ENCODE data around the gene TVP23C.

The TVP23C gene

GRCh38 chr17:15468126-15468525, 95.2 kb downstream of the TVP23C start:
- Histone ChIP-seq H3K4me2 (ENCODE audit: low read depth, low read length, poor library complexity, severe bottlenecking) (no peak overlapping the region), H3K27me3 (ENCODE audit: insufficient read depth, low read length, poor library complexity, severe bottlenecking) (no peaks in the 10 kb centered on the region), H3K36me3 (ENCODE audit: insufficient read depth, low read length) (no peaks in the 10 kb centered on the region), H3K4me1 (ENCODE audit: insufficient read depth, low read length, poor library complexity, severe bottlenecking) (no peaks in the 10 kb centered on the region), H4K20me1 (ENCODE audit: insufficient read depth, low read length, poor library complexity, severe bottlenecking) (no peaks in the 10 kb centered on the region), H3K79me2 (ENCODE audit: insufficient read depth, low read length) (no peaks in the 10 kb centered on the region), H3K9me3 (ENCODE audit: insufficient read depth, low read depth, low read length) (no peaks in the 10 kb centered on the region), H3K4me3 (ENCODE audit: low read length, poor library complexity, severe bottlenecking) (no peak overlapping the region), H2AFZ (ENCODE audit: low read length) (no peak overlapping the region), H3K9me2 (replicated peaks; ENCODE audit: low read depth, low read length) (no peaks in the 10 kb centered on the region), H3K9ac (ENCODE audit: low read depth, low read length, poor library complexity, severe bottlenecking) (no peak overlapping the region), H3F3A (ENCODE audit: low read depth) (no peaks in the 10 kb centered on the region)
- TF ChIP-seq EZH2phosphoT487 (IDR thresholded peaks at IDR 0.05; ENCODE audit: borderline replicate concordance) = no peak

- Histone ChIP-seq H3K79me2 (ENCODE audit: insufficient read depth, low read length) (no peaks in the 10 kb centered on the region), H3K4me1 (ENCODE audit: insufficient read depth, low read length, poor library complexity, severe bottlenecking) (no peaks in the 10 kb centered on the region), H4K20me1 (ENCODE audit: insufficient read depth, low read length, poor library complexity, severe bottlenecking) (no peaks in the 10 kb centered on the region), H2AFZ (ENCODE audit: low read length) (no peak within 1 kb of the TSS), H3K36me3 (ENCODE audit: insufficient read depth, low read length) (no peaks in the 10 kb centered on the region), H3K9me2 (replicated peaks; ENCODE audit: low read depth, low read length) (no peaks in the 10 kb centered on the region), H3F3A (ENCODE audit: low read depth) (no peaks in the 10 kb centered on the region), H3K9me3 (ENCODE audit: insufficient read depth, low read depth, low read length) (no peaks in the 10 kb centered on the region), H3K27me3 (ENCODE audit: insufficient read depth, low read length, poor library complexity, severe bottlenecking) (no peaks in the 10 kb centered on the region), H3K4me2 (ENCODE audit: low read depth, low read length, poor library complexity, severe bottlenecking) (no peak within 1 kb of the TSS), H3K4me3 (ENCODE audit: low read length, poor library complexity, severe bottlenecking) (no peak within 1 kb of the TSS), H3K9ac (ENCODE audit: low read depth, low read length, poor library complexity, severe bottlenecking) (no peak within 1 kb of the TSS)
- TF ChIP-seq EZH2phosphoT487 (IDR thresholded peaks at IDR 0.05; ENCODE audit: borderline replicate concordance) (no peak), CTCF (conservative IDR thresholded peaks at IDR 0.05; ENCODE audit: low read length) (no peak)
These were observed 95.7 kb downstream of the TVP23C start, which contains the start of gene CDRT4 for GRCh38 chr17:15467592-15467991. Gene CDRT4, minus strand, starts transcription at chr17:15467621. Its CDS starts 27,383 bp downstream, at chr17:15440238.

GRCh38 chr17:15466131-15466530, 97.2 kb downstream of the TVP23C start:
- TF ChIP-seq CTCF (conservative IDR thresholded peaks at IDR 0.05; ENCODE audit: low read length) (no peak), EZH2phosphoT487 (IDR thresholded peaks at IDR 0.05; ENCODE audit: borderline replicate concordance) (no peak)

GRCh38 chr17:15465045-15465701, 98.1 kb downstream of the TVP23C start:
- Histone ChIP-seq H2AFZ (ENCODE audit: low read length) (no peak overlapping the region), H3K79me2 (ENCODE audit: insufficient read depth, low read length) (no peaks in the 10 kb centered on the region), H3K9me2 (replicated peaks; ENCODE audit: low read depth, low read length) (no peaks in the 10 kb centered on the region), H3K4me1 (ENCODE audit: insufficient read depth, low read length, poor library complexity, severe bottlenecking) (no peaks in the 10 kb centered on the region), H3K4me3 (ENCODE audit: low read length, poor library complexity, severe bottlenecking) (no peak overlapping the region), H3K4me2 (ENCODE audit: low read depth, low read length, poor library complexity, severe bottlenecking) (no peak overlapping the region), H3K9me3 (ENCODE audit: insufficient read depth, low read depth, low read length) (no peaks in the 10 kb centered on the region), H3F3A (ENCODE audit: low read depth) (no peaks in the 10 kb centered on the region), H3K27me3 (ENCODE audit: insufficient read depth, low read length, poor library complexity, severe bottlenecking) (no peaks in the 10 kb centered on the region), H3K36me3 (ENCODE audit: insufficient read depth, low read length) (no peaks in the 10 kb centered on the region), H3K9ac (ENCODE audit: low read depth, low read length, poor library complexity, severe bottlenecking) (no peak overlapping the region), H4K20me1 (ENCODE audit: insufficient read depth, low read length, poor library complexity, severe bottlenecking) (no peaks in the 10 kb centered on the region)
- no peak for TF ChIP-seq CTCF (conservative IDR thresholded peaks at IDR 0.05; ENCODE audit: low read length)
- TF ChIP-seq EZH2phosphoT487 (IDR thresholded peaks at IDR 0.05; ENCODE audit: borderline replicate concordance) = no peak

More at GRCh38 chr17:15466131-15466530, 97.2 kb downstream of the TVP23C start:
- H2AFZ ChIP-seq (ENCODE audit: low read length) = no peak overlapping the region
- H4K20me1 ChIP-seq (ENCODE audit: insufficient read depth, low read length, poor library complexity, severe bottlenecking) = no peaks in the 10 kb centered on the region
- H3K4me2 ChIP-seq (ENCODE audit: low read depth, low read length, poor library complexity, severe bottlenecking) = no peak overlapping the region
- H3K36me3 ChIP-seq (ENCODE audit: insufficient read depth, low read length) = no peaks in the 10 kb centered on the region
- no peaks in the 10 kb centered on the region for H3K27me3 ChIP-seq (ENCODE audit: insufficient read depth, low read length, poor library complexity, severe bottlenecking)
- no peaks in the 10 kb centered on the region for H3K79me2 ChIP-seq (ENCODE audit: insufficient read depth, low read length)
- H3K9me3 ChIP-seq (ENCODE audit: insufficient read depth, low read depth, low read length) = no peaks in the 10 kb centered on the region
- H3K4me3 ChIP-seq (ENCODE audit: low read length, poor library complexity, severe bottlenecking) = no peak overlapping the region
- H3F3A ChIP-seq (ENCODE audit: low read depth) = no peaks in the 10 kb centered on the region
- H3K4me1 ChIP-seq (ENCODE audit: insufficient read depth, low read length, poor library complexity, severe bottlenecking) = no peaks in the 10 kb centered on the region
- no peaks in the 10 kb centered on the region for H3K9me2 ChIP-seq (replicated peaks; ENCODE audit: low read depth, low read length)
- no peak overlapping the region for H3K9ac ChIP-seq (ENCODE audit: low read depth, low read length, poor library complexity, severe bottlenecking)
